HEK293 (cell line): ENCODE data around the gene ACTG1.
A peak's percentile ranks its signal among the peaks of the same experiment; 100 is the strongest.

ENCODE experiments used
- CTCF ChIA-PET: fragments of 350-600 bp; formaldehyde crosslinking; extraction: SDS; loops from one replicate; lab custom pipeline; 2021; ENCODE audit warnings: antibody characterized with exemption; lab: Yijun Ruan, JAX
- POLR2A ChIA-PET: fragments of 300-600 bp; formaldehyde crosslinking; extraction: SDS; loops from one replicate; lab custom pipeline; 2020; ENCODE audit warnings: antibody characterized with exemption, inconsistent platforms; lab: Yijun Ruan, JAX
- H3K27ac ChIP-seq: fragments of 200-500 bp; sonication (Bioruptor generic); 2 replicates; pipeline ENCODE4 v1.5.1; 2014; ENCODE audit warnings: low read depth, low read length, control low read depth, inconsistent platforms; ENCODE audit errors: extremely low read depth
- H3K36me3 ChIP-seq, 2 experiments: fragments of 200-500 bp in 1 of 2; sonication (Bioruptor generic) in 1 of 2; 1 replicate in 1 of 2; 2 replicates in 1 of 2; pipeline ENCODE4 v1.5.1; 2014 to 2017; ENCODE audit warnings: inconsistent platforms in 2 of 2, low read length in 2 of 2; ENCODE audit not compliant: control insufficient read depth in 2 of 2, insufficient read depth in 1 of 2
- H3K4me1 ChIP-seq: fragments of 200-500 bp; sonication (Bioruptor generic); 2 replicates; pipeline ENCODE4 v1.5.1; 2014; ENCODE audit warnings: mild to moderate bottlenecking, low read length, inconsistent platforms; ENCODE audit not compliant: control insufficient read depth, insufficient read depth
- H3K4me3 ChIP-seq: 2 replicates; pipeline ENCODE4 v1.5.1; 2011; ENCODE audit warnings: low read depth, mild to moderate bottlenecking, control low read depth, low read length, moderate library complexity
- H3K9me3 ChIP-seq: fragments of 200-500 bp; sonication (Bioruptor generic); 2 replicates; pipeline ENCODE4 v1.5.1; 2014; ENCODE audit warnings: low read depth, low read length, inconsistent platforms; ENCODE audit not compliant: control insufficient read depth, insufficient read depth
- SP7 ChIP-seq: fragments of 450-650 bp; formaldehyde crosslinking; IDR thresholded peaks from 2 replicates; pipeline ENCODE4 v1.5.1; 2016; ENCODE audit warnings: missing biosample characterization, missing genetic modification characterization
- TRIM28 ChIP-seq: IDR thresholded peaks from 2 replicates; pipeline ENCODE4 v1.6.1; 2011; ENCODE audit warnings: low read length, control low read depth, borderline replicate concordance
- ZIC2 ChIP-seq: fragments of 450-650 bp; formaldehyde crosslinking; IDR thresholded peaks from 2 replicates; pipeline ENCODE4 v1.5.1; 2016; ENCODE audit warnings: missing biosample characterization, missing genetic modification characterization
- ZNF175 ChIP-seq: fragments of 450-650 bp; formaldehyde crosslinking; IDR thresholded peaks from 2 replicates; pipeline ENCODE4 v1.5.1; 2016; ENCODE audit warnings: missing biosample characterization, missing genetic modification characterization
- ZNF280D ChIP-seq: fragments of 450-650 bp; formaldehyde crosslinking; IDR thresholded peaks from 2 replicates; pipeline ENCODE4 v1.5.1; 2016; ENCODE audit warnings: missing biosample characterization, missing genetic modification characterization
- ZNF394 ChIP-seq: fragments of 450-650 bp; formaldehyde crosslinking; IDR thresholded peaks from 2 replicates; pipeline ENCODE4 v1.5.1; 2016; ENCODE audit warnings: missing biosample characterization, missing genetic modification characterization, mild to moderate bottlenecking, moderate library complexity, borderline replicate concordance
- ZNF518A ChIP-seq: fragments of 450-650 bp; formaldehyde crosslinking; conservative IDR thresholded peaks from 2 replicates; pipeline ENCODE4 v1.5.1; 2016; ENCODE audit warnings: low read depth, missing biosample characterization, missing genetic modification characterization
- ZNF600 ChIP-seq: fragments of 450-650 bp; formaldehyde crosslinking; IDR thresholded peaks from 2 replicates; pipeline ENCODE4 v1.5.1; 2016; ENCODE audit warnings: missing biosample characterization, missing genetic modification characterization
- ZNF692 ChIP-seq: fragments of 450-650 bp; formaldehyde crosslinking; IDR thresholded peaks from 2 replicates; pipeline ENCODE4 v1.5.1; 2016; ENCODE audit warnings: missing biosample characterization, missing genetic modification characterization
- ZNF704 ChIP-seq: fragments of 450-650 bp; formaldehyde crosslinking; IDR thresholded peaks from 2 replicates; pipeline ENCODE4 v1.5.1; 2016; ENCODE audit warnings: missing biosample characterization, missing genetic modification characterization
- TF ChIP-seq, protein P1 (sequence below): fragments of 450-650 bp; formaldehyde crosslinking; IDR thresholded peaks from 2 replicates; pipeline ENCODE4 v1.5.1; 2016; ENCODE audit warnings: missing biosample characterization, missing genetic modification characterization, borderline replicate concordance
- TF ChIP-seq, protein P2 (sequence below): fragments of 450-650 bp; formaldehyde crosslinking; IDR thresholded peaks from 2 replicates; pipeline ENCODE4 v1.5.1; 2016; ENCODE audit warnings: missing biosample characterization, missing genetic modification characterization

Gene ACTG1

DNA sequence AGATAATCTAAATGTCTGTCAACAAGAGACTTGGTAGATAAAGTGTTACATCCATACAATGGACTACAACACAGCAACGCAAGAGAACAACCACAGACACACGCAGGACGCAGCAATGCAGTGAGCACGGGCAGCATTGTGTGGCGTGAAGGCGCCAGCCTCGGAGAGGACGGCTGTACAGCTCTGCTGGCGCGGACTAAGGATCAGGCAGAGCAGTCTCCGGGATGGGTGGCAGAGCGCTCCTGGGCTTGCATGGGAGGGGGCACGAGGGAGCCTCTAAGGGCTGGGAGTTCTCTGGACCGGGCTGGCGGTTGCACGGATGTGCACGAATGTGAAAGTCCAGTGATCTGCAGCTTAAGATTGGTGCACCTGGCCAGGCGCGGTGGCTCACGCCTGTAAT is 34.5 kb downstream of the ACTG1 start:
- peak; percentile 46 for TF ChIP-seq ZNF600 (tag by site-specific recombination)
- no peak for TF ChIP-seq ZNF175 (tag by site-specific recombination)
- TF ChIP-seq, all 188 proteins: peak for 1
- POLR2A ChIA-PET = no interaction called here
- H3K4me3 ChIP-seq = no peak overlapping the region
- H3K36me3 ChIP-seq = no peaks in the 10 kb centered on the region
- CTCF ChIA-PET = interaction anchor here (1.0 kb wide), 1 partner anchor 38 kb away, joined by 6 read pairs; no protein-coding TSS in a partner anchor
- no peak overlapping the region for H3K27ac ChIP-seq
- H3K4me1 ChIP-seq = no peaks in the 10 kb centered on the region
- H3K9me3 ChIP-seq = no peaks in the 10 kb centered on the region

- ChIA-PET CTCF (no interaction called here), POLR2A (no interaction called here)
- TF ChIP-seq ZNF692 (tag by site-specific recombination) = no peak
- peak; percentile 79 for TF ChIP-seq SP7 (tag by site-specific recombination)
- TF ChIP-seq, protein P1, sequence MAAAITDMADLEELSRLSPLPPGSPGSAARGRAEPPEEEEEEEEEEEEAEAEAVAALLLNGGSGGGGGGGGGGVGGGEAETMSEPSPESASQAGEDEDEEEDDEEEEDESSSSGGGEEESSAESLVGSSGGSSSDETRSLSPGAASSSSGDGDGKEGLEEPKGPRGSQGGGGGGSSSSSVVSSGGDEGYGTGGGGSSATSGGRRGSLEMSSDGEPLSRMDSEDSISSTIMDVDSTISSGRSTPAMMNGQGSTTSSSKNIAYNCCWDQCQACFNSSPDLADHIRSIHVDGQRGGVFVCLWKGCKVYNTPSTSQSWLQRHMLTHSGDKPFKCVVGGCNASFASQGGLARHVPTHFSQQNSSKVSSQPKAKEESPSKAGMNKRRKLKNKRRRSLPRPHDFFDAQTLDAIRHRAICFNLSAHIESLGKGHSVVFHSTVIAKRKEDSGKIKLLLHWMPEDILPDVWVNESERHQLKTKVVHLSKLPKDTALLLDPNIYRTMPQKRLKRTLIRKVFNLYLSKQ (tag by site-specific recombination) = no peak
- TF ChIP-seq ZNF704 (tag by site-specific recombination) = no peak
- TF ChIP-seq ZNF394 (tag by site-specific recombination) = no peak
- TF ChIP-seq ZIC2 (tag by site-specific recombination) = peak; percentile 53
- Histone ChIP-seq H3K27ac (no peak overlapping the region), H3K4me3 (no peak overlapping the region), H3K36me3 (no peaks in the 10 kb centered on the region), H3K4me1 (no peaks in the 10 kb centered on the region), H3K9me3 (no peaks in the 10 kb centered on the region)
Observed at GRCh38 chr17:81477173-81477572, 35.4 kb downstream of the ACTG1 start.

GRCh38 chr17:81476635-81477034 is 36.0 kb downstream of the ACTG1 start:
- Histone ChIP-seq H3K36me3 (no peaks in the 10 kb centered on the region), H3K4me1 (no peaks in the 10 kb centered on the region), H3K4me3 (no peak overlapping the region), H3K9me3 (no peaks in the 10 kb centered on the region), H3K27ac (no peak overlapping the region)
- TF ChIP-seq, protein P1 (tag by site-specific recombination) = no peak
- TF ChIP-seq TRIM28 (peak; percentile 75), ZNF518A (tag by site-specific recombination) (no peak), ZNF280D (tag by site-specific recombination) (peak; percentile 84)
- TF ChIP-seq, protein P2, sequence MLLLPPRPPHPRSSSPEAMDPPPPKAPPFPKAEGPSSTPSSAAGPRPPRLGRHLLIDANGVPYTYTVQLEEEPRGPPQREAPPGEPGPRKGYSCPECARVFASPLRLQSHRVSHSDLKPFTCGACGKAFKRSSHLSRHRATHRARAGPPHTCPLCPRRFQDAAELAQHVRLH (tag by site-specific recombination) = peak; percentile 76; the same call in 1 of the 2 replicates
- ChIA-PET CTCF (no interaction called here), POLR2A (interaction anchor here (0.6 kb wide), 1 partner anchor 526 kb away, joined by 3 read pairs; no protein-coding TSS in a partner anchor)
